ENCODE measurements around the gene TMEM131L. TPM values are rescaled to one million over a fixed set of nuclear protein-coding genes. Genes with fewer than 3 reads are reported as not detected.

Gene TMEM131L
- total RNA-seq, 3 donors from 2014 or later (not counting 1 experiment from before 2014, with no cell fraction given): 67.8 to 105 (median 71.1) TPM

- no peaks in the 10 kb centered on the region for H3K36me3 Mint-ChIP-seq
- peaks cover 76 to 82% of the 10 kb centered on the region in 2 donors for H3K4me1 Mint-ChIP-seq
- intact Hi-C loops (cut with micrococcal nuclease): no loop called here
These were observed 43.6 kb downstream of the TMEM131L start for GRCh38 chr4:153509724-153510123.

GRCh38 chr4:153510252-153511001 lies 44.3 kb downstream of the TMEM131L start:
- no peaks in the 10 kb centered on the region for H3K9me3 Mint-ChIP-seq
- Histone ChIP-seq H3K36me3 (ENCODE audit: control insufficient read depth, insufficient read depth, low read length) (peaks cover 20% of the 10 kb centered on the region), H3K27me3 (ENCODE audit: control insufficient read depth, insufficient read depth, low read length) (no peaks in the 10 kb centered on the region), H3K4me1 (ENCODE audit: control insufficient read depth, insufficient read depth, low read length) (peaks cover 14% of the 10 kb centered on the region), H3K4me3 (ENCODE audit: low read length) (no peak overlapping the region), H3K9me3 (ENCODE audit: control insufficient read depth, insufficient read depth, low read length) (no peaks in the 10 kb centered on the region), H3K27ac (ENCODE audit: low read length) (no peak overlapping the region)
- no peak overlapping the region for H3K4me3 Mint-ChIP-seq
- WGBS (ENCODE audit: insufficient coverage): 93% methylated on average over 7 of the region's 7 CpGs
- no peaks in the 10 kb centered on the region for H3K36me3 Mint-ChIP-seq
- peaks cover 76 to 83% of the 10 kb centered on the region in 2 donors for H3K4me1 Mint-ChIP-seq
- peak overlapping the region in 1 of 2 donors; percentile 80 for H3K27ac Mint-ChIP-seq
- no peaks in the 10 kb centered on the region for H3K27me3 Mint-ChIP-seq (ENCODE audit: low read depth in 2 of 2)
- intact Hi-C loops (cut with micrococcal nuclease): no loop called here
- TF ChIP-seq CTCF (IDR thresholded peaks at IDR 0.05): no peak
- DNase-seq (no peak), ATAC-seq (no peak)

More at GRCh38 chr4:153509724-153510123, 43.6 kb downstream of the TMEM131L start:
- TF ChIP-seq CTCF (IDR thresholded peaks at IDR 0.05): no peak
- no peak overlapping the region for H3K27ac ChIP-seq (ENCODE audit: low read length)
- peak overlapping the region in 1 of 2 donors; percentile 80 for H3K27ac Mint-ChIP-seq
- DNase-seq: no peak
- peaks cover 21% of the 10 kb centered on the region for H3K36me3 ChIP-seq (ENCODE audit: control insufficient read depth, insufficient read depth, low read length)
- no peaks in the 10 kb centered on the region for H3K27me3 Mint-ChIP-seq (ENCODE audit: low read depth in 2 of 2)
- 100% methylated on average over 3 of the region's 5 CpGs for WGBS (ENCODE audit: insufficient coverage)
- H3K4me3 ChIP-seq (ENCODE audit: low read length): no peak overlapping the region
- H3K9me3 ChIP-seq (ENCODE audit: control insufficient read depth, insufficient read depth, low read length): no peaks in the 10 kb centered on the region
- H3K27me3 ChIP-seq (ENCODE audit: control insufficient read depth, insufficient read depth, low read length): no peaks in the 10 kb centered on the region
- no peak for ATAC-seq
- no peaks in the 10 kb centered on the region for H3K9me3 Mint-ChIP-seq
- H3K4me1 ChIP-seq (ENCODE audit: control insufficient read depth, insufficient read depth, low read length): peaks cover 10% of the 10 kb centered on the region
- H3K4me3 Mint-ChIP-seq: no peak overlapping the region

GRCh38 chr4:153511104-153511503 lies 44.9 kb downstream of the TMEM131L start:
- no peaks in the 10 kb centered on the region for H3K9me3 Mint-ChIP-seq
- 98% methylated on average over 5 of the region's 6 CpGs for WGBS (ENCODE audit: insufficient coverage)
- no peak overlapping the region for H3K4me3 Mint-ChIP-seq
- no peak for ATAC-seq
- no peaks in the 10 kb centered on the region for H3K36me3 Mint-ChIP-seq
- Histone ChIP-seq H3K36me3 (ENCODE audit: control insufficient read depth, insufficient read depth, low read length) (peaks cover 18% of the 10 kb centered on the region), H3K27me3 (ENCODE audit: control insufficient read depth, insufficient read depth, low read length) (no peaks in the 10 kb centered on the region), H3K27ac (ENCODE audit: low read length) (no peak overlapping the region), H3K4me1 (ENCODE audit: control insufficient read depth, insufficient read depth, low read length) (peaks cover 11% of the 10 kb centered on the region), H3K9me3 (ENCODE audit: control insufficient read depth, insufficient read depth, low read length) (no peaks in the 10 kb centered on the region), H3K4me3 (ENCODE audit: low read length) (no peak overlapping the region)
- H3K27me3 Mint-ChIP-seq (ENCODE audit: low read depth in 2 of 2): no peaks in the 10 kb centered on the region
- no peak for DNase-seq
- peaks cover 71 to 78% of the 10 kb centered on the region in 2 donors for H3K4me1 Mint-ChIP-seq
- intact Hi-C loops (cut with micrococcal nuclease): no loop called here
- no peak for TF ChIP-seq CTCF (IDR thresholded peaks at IDR 0.05)
- H3K27ac Mint-ChIP-seq: peak overlapping the region in 1 of 2 donors; percentile 80
